Esophagus muscularis mucosa (tissue), 4 donors: Measurements from ENCODE around the gene MADD. TPM values are rescaled to one million over a fixed set of nuclear protein-coding genes. Genes with fewer than 3 reads are reported as not detected.
"Not testable (repeated sequence)": the region's sequence is repeated elsewhere in the genome, so short reads cannot be mapped to it uniquely, and the experiment has no call there.

Experiments used
- DNase-seq: peaks from one replicate; pipeline ENCODE4 v3.0.0-alpha.2; 2017; ENCODE audit errors: extremely low spot score
- H3K27ac ChIP-seq, 4 donors: fragments of 200-600 bp; sonication (generic); replicated peaks in 1 of 4; 1 replicate in 3 of 4; 2 replicates in 1 of 4; pipeline ENCODE4 v1.5.1; 2016 to 2019; ENCODE audit warnings: mild to moderate bottlenecking in 1 of 4
- H3K27me3 ChIP-seq, 4 donors: fragments of 200-600 bp; sonication (generic); one replicate each; pipeline versions ENCODE4 v1.5.1 to v1.6.0; 2016 to 2019
- H3K36me3 ChIP-seq, 4 donors: fragments of 200-600 bp; sonication (generic); one replicate each; pipeline ENCODE4 v1.5.1; 2016 to 2019
- H3K4me1 ChIP-seq, 4 donors: fragments of 200-600 bp; sonication (generic); one replicate each; pipeline ENCODE4 v1.5.1; 2016 to 2019
- H3K4me3 ChIP-seq, 4 donors: fragments of 200-600 bp; sonication (generic); 1 replicate in 2 of 4; 2 replicates in 2 of 4; pipeline ENCODE4 v1.5.1; 2016 to 2019; ENCODE audit warnings: mild to moderate bottlenecking in 4 of 4, moderate library complexity in 1 of 4
- H3K9me3 ChIP-seq, 4 donors: fragments of 200-600 bp; sonication (generic); 1 replicate in 3 of 4; 2 replicates in 1 of 4; pipeline ENCODE4 v1.5.1; 2016 to 2019
- CTCF ChIP-seq, 3 experiments: fragments of 200-600 bp in 2 of 3; fragments of 450-650 bp in 1 of 3; sonication (generic) in 2 of 3; IDR thresholded peaks; one replicate each; pipeline ENCODE4 v1.5.1; 2017 to 2019; ENCODE audit warnings: antibody characterized with exemption in 3 of 3, mild to moderate bottlenecking in 2 of 3, moderate library complexity in 1 of 3
- EP300 ChIP-seq: sonication (generic); formaldehyde crosslinking; IDR thresholded peaks from one replicate; pipeline ENCODE4 v1.6.1; 2017; ENCODE audit warnings: antibody characterized with exemption
- POLR2A ChIP-seq: fragments of 450-650 bp; IDR thresholded peaks from one replicate; pipeline ENCODE4 v1.6.1; 2017; ENCODE audit warnings: antibody characterized with exemption, moderate library complexity, mild to moderate bottlenecking, low read depth
- POLR2AphosphoS5 ChIP-seq, 2 donors: sonication (generic); formaldehyde crosslinking; IDR thresholded peaks; one replicate each; pipeline ENCODE4 v1.6.1; 2017; ENCODE audit warnings: antibody characterized with exemption in 2 of 2
- WGBS: methylation state at CpG from one replicate; pipeline ENCODE4 v1.1.5; 2018; 5-methylcytosine and 5-hydroxymethylcytosine counted together
- intact Hi-C: fragments of 100-400 bp; cut with DNase I; formaldehyde crosslinking; loops from one replicate; pipeline ENCODE4 v1.15.1; 2023
- total RNA-seq, 4 donors: library from RNA; depleted of rRNA; stranded (reverse); fragments of >200 nt; gene quantifications; one replicate each; pipeline versions ENCODE4 v1.1.0 to v1.2.1, GENCODE V29; 2016

Gene MADD
- total RNA-seq, 4 donors from 2014 or later: 27.8 to 35.4 (median 32.7) TPM

- Histone ChIP-seq H3K27me3 (no peaks in the 10 kb centered on the region), H3K36me3 (peaks cover 3 to 55% (median 23%) of the 10 kb centered on the region in 4 donors), H3K4me3 (no peak overlapping the region), H3K27ac (no peak overlapping the region), H3K4me1 (peaks cover 17 to 31% (median 21%) of the 10 kb centered on the region in 4 donors), H3K9me3 (no peaks in the 10 kb centered on the region)
- WGBS: 88% methylated on average over 18 of the region's 21 CpGs
- intact Hi-C loops: no loop called here
- TF ChIP-seq EP300: no peak
- no peak for TF ChIP-seq POLR2A
- no peak for TF ChIP-seq CTCF (IDR thresholded peaks at IDR 0.05)
- TF ChIP-seq POLR2AphosphoS5 (IDR thresholded peaks at IDR 0.05): no peak
- DNase-seq: no peak
These were observed 61.7 kb downstream of the MADD start for GRCh38 chr11:47331454-47332302.

GRCh38 chr11:47332303-47332711, 62.4 kb downstream of the MADD start:
- H3K9me3 ChIP-seq: no peaks in the 10 kb centered on the region
- no peak for DNase-seq
- no peak overlapping the region for H3K4me3 ChIP-seq
- no peaks in the 10 kb centered on the region for H3K27me3 ChIP-seq
- WGBS: 100% methylated on average over 2 of the region's 13 CpGs
- peaks cover 0 to 62% (median 20%) of the 10 kb centered on the region in 4 donors for H3K36me3 ChIP-seq
- intact Hi-C loops: no loop called here
- no peak overlapping the region for H3K27ac ChIP-seq
- TF ChIP-seq POLR2AphosphoS5 (IDR thresholded peaks at IDR 0.05) (no peak), EP300 (no peak)
- H3K4me1 ChIP-seq: peaks cover 17 to 31% (median 21%) of the 10 kb centered on the region in 4 donors

GRCh38 chr11:47332791-47333525, 63.0 kb downstream of the MADD start:
- 93% methylated on average over 8 of the region's 20 CpGs for WGBS
- peaks cover 17 to 31% (median 21%) of the 10 kb centered on the region in 4 donors for H3K4me1 ChIP-seq
- no peak overlapping the region for H3K27ac ChIP-seq
- no peaks in the 10 kb centered on the region for H3K27me3 ChIP-seq
- intact Hi-C loops: no loop called here
- H3K4me3 ChIP-seq: no peak overlapping the region
- no peaks in the 10 kb centered on the region for H3K9me3 ChIP-seq
- DNase-seq: no peak
- TF ChIP-seq CTCF (IDR thresholded peaks at IDR 0.05): no peak
- TF ChIP-seq EP300: no peak
- TF ChIP-seq POLR2A: no peak
- TF ChIP-seq POLR2AphosphoS5 (IDR thresholded peaks at IDR 0.05): no peak
- H3K36me3 ChIP-seq: peaks cover 0 to 68% (median 17%) of the 10 kb centered on the region in 4 donors

- Histone ChIP-seq H3K27me3 (no peaks in the 10 kb centered on the region), H3K9me3 (no peaks in the 10 kb centered on the region), H3K36me3 (peaks cover 0 to 73% (median 14%) of the 10 kb centered on the region in 4 donors), H3K4me3 (no peak overlapping the region), H3K4me1 (peaks cover 17 to 31% (median 21%) of the 10 kb centered on the region in 4 donors), H3K27ac (no peak overlapping the region)
- no peak for DNase-seq
- no peak for TF ChIP-seq POLR2A
- no peak for TF ChIP-seq CTCF (IDR thresholded peaks at IDR 0.05)
- TF ChIP-seq EP300: no peak
- intact Hi-C loops: no loop called here
- WGBS: no CpG with 5 or more reads among the region's 14 CpGs
These were observed 63.6 kb downstream of the MADD start for GRCh38 chr11:47333526-47333845.

- no peak for DNase-seq
- Histone ChIP-seq H3K36me3 (peaks cover 0 to 78% (median 12%) of the 10 kb centered on the region in 4 donors), H3K27me3 (no peaks in the 10 kb centered on the region), H3K9me3 (no peaks in the 10 kb centered on the region), H3K4me1 (peaks cover 16 to 28% (median 21%) of the 10 kb centered on the region in 4 donors), H3K27ac (no peak overlapping the region), H3K4me3 (no peak overlapping the region)
- TF ChIP-seq EP300 (no peak), POLR2A (no peak)
- 93% methylated on average over 8 of the region's 8 CpGs for WGBS
- intact Hi-C loops: no loop called here
These were observed 64.0 kb downstream of the MADD start for GRCh38 chr11:47333886-47334443.

GRCh38 chr11:47334699-47335411, 64.9 kb downstream of the MADD start:
- intact Hi-C loops, H3K27me3 ChIP-seq, H3K27ac ChIP-seq, H3K9me3 ChIP-seq, DNase-seq, H3K4me3 ChIP-seq: not testable (repeated sequence)
- H3K36me3 ChIP-seq: peaks cover 0 to 87% (median 8%) of the 10 kb centered on the region in 4 donors
- peaks cover 7 to 19% (median 13%) of the 10 kb centered on the region in 4 donors for H3K4me1 ChIP-seq
- 92% methylated on average over 11 of the region's 16 CpGs for WGBS
